Measurements from ENCODE around the gene SLC25A6.
"Not testable (repeated sequence)": the region's sequence is repeated elsewhere in the genome, so short reads cannot be mapped to it uniquely, and the experiment has no call there.

Gene SLC25A6

GRCh38 chrX:1412551-1413161 lies 20.7 kb upstream of the SLC25A6 start:
- DNase-seq (ENCODE audit: low read depth) = no peak

- no peak for DNase-seq (ENCODE audit: low read depth)
These were observed 19.4 kb upstream of the SLC25A6 start for GRCh38 chrX:1411326-1411725.

GRCh38 chrX:1407035-1407434 lies 15.1 kb upstream of the SLC25A6 start:
- no peak for DNase-seq (ENCODE audit: low read depth)

GRCh38 chrX:1405769-1406168 lies 13.9 kb upstream of the SLC25A6 start:
- not testable (repeated sequence) for DNase-seq (ENCODE audit: low read depth)

GRCh38 chrX:1403867-1404266 lies 12.0 kb upstream of the SLC25A6 start:
- not testable (repeated sequence) for DNase-seq (ENCODE audit: low read depth)

- no peak for DNase-seq (ENCODE audit: low read depth)
These were observed 11.3 kb upstream of the SLC25A6 start for GRCh38 chrX:1403228-1403627.

GRCh38 chrX:1401611-1402430 lies 9.9 kb upstream of the SLC25A6 start:
- no peak for DNase-seq (ENCODE audit: low read depth)

GRCh38 chrX:1400742-1401471 lies 9.0 kb upstream of the SLC25A6 start:
- no peak for DNase-seq (ENCODE audit: low read depth)

GRCh38 chrX:1400049-1400448 lies 8.1 kb upstream of the SLC25A6 start:
- DNase-seq (ENCODE audit: low read depth) = no peak

- no peak for DNase-seq (ENCODE audit: low read depth)
These were observed 6.8 kb upstream of the SLC25A6 start for GRCh38 chrX:1398431-1399340.

GRCh38 chrX:1397441-1398270 lies 5.7 kb upstream of the SLC25A6 start:
- no peak for DNase-seq (ENCODE audit: low read depth)

- no peak for DNase-seq (ENCODE audit: low read depth)
These were observed 5.1 kb upstream of the SLC25A6 start for GRCh38 chrX:1397001-1397400.

GRCh38 chrX:1395646-1396216 lies 3.8 kb upstream of the SLC25A6 start:
- no peak for DNase-seq (ENCODE audit: low read depth)

GRCh38 chrX:1394731-1395501 lies 3.0 kb upstream of the SLC25A6 start:
- DNase-seq (ENCODE audit: low read depth) = no peak

- DNase-seq (ENCODE audit: low read depth) = no peak
These were observed 2.1 kb upstream of the SLC25A6 start for GRCh38 chrX:1393871-1394615.

GRCh38 chrX:1392376-1393068 lies 609 bp upstream of the SLC25A6 start:
- no peak for DNase-seq (ENCODE audit: low read depth)

GRCh38 chrX:1391370-1391706 lies 575 bp downstream of the SLC25A6 start:
- DNase-seq (ENCODE audit: low read depth) = peak; percentile 82

GRCh38 chrX:1390621-1391369 lies 1.1 kb downstream of the SLC25A6 start:
- no peak for DNase-seq (ENCODE audit: low read depth)

All from T-helper 22 cell (primary cell).